Parathyroid adenoma (tissue), 2 donors: ENCODE data around the gene ARPIN.
"Not testable (repeated sequence)": the region's sequence is repeated elsewhere in the genome, so short reads cannot be mapped to it uniquely, and the experiment has no call there.

ENCODE experiments used
- H2AFZ ChIP-seq: fragments of 300-600 bp; sonication (generic); one replicate; pipeline ENCODE4 v1.7.0; 2017; ENCODE audit warnings: antibody characterized with exemption, mild to moderate bottlenecking
- H3K27ac ChIP-seq: fragments of 300-600 bp; sonication (generic); one replicate; pipeline ENCODE4 v1.7.0; 2017
- H3K27me3 ChIP-seq: fragments of 300-600 bp; sonication (generic); one replicate; pipeline ENCODE4 v1.7.0; 2017; ENCODE audit warnings: low read length; ENCODE audit not compliant: control insufficient read depth, insufficient read depth
- H3K36me3 ChIP-seq: fragments of 300-600 bp; sonication (generic); one replicate; pipeline ENCODE4 v1.7.0; 2017; ENCODE audit warnings: low read length; ENCODE audit not compliant: control insufficient read depth, insufficient read depth
- H3K4me1 ChIP-seq: fragments of 300-600 bp; sonication (generic); one replicate; pipeline ENCODE4 v1.7.0; 2017; ENCODE audit warnings: control low read depth
- H3K4me2 ChIP-seq: fragments of 300-600 bp; sonication (generic); one replicate; pipeline ENCODE4 v1.7.0; 2017; ENCODE audit warnings: low read length
- H3K4me3 ChIP-seq: fragments of 300-600 bp; sonication (generic); one replicate; pipeline ENCODE4 v1.7.0; 2017; ENCODE audit warnings: low read depth, low read length
- H3K79me2 ChIP-seq: fragments of 300-600 bp; sonication (generic); one replicate; pipeline ENCODE4 v1.7.0; 2017; ENCODE audit warnings: control low read depth
- H3K9ac ChIP-seq: fragments of 300-600 bp; sonication (generic); one replicate; pipeline ENCODE4 v1.7.0; 2017; ENCODE audit warnings: mild to moderate bottlenecking
- H3K9me3 ChIP-seq: fragments of 300-600 bp; sonication (generic); one replicate; pipeline ENCODE4 v1.7.0; 2017; ENCODE audit warnings: low read length; ENCODE audit not compliant: control insufficient read depth
- CTCF ChIP-seq: fragments of 300-600 bp; sonication (generic); IDR thresholded peaks from one replicate; pipeline ENCODE4 v1.7.0; 2017; ENCODE audit warnings: antibody characterized with exemption, mild to moderate bottlenecking
- donor health status: primary hyperparathyroidism.

ARPIN gene

DNA sequence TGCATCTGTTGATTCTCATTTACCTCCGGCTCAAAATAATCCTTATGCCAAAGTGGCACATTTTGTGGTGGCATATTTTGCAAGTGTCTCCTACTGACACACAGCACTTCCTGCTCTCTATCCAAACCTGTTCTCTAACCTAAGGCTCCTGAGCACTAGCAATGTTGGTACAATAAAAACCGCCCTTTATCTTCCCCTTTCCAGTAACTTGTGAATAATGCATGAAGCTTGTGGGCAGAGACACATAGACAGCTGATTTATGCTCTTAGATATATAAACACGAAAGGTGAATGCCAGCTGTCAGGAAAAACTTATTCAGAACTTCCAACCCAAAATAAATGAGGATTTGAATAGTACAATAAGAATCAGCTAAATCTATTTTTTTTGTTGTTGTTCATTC, 34.6 kb upstream of the ARPIN start:
- no peak overlapping the region for H3K27ac ChIP-seq
- H3K4me3 ChIP-seq = no peak overlapping the region
- no peak for TF ChIP-seq CTCF

DNA sequence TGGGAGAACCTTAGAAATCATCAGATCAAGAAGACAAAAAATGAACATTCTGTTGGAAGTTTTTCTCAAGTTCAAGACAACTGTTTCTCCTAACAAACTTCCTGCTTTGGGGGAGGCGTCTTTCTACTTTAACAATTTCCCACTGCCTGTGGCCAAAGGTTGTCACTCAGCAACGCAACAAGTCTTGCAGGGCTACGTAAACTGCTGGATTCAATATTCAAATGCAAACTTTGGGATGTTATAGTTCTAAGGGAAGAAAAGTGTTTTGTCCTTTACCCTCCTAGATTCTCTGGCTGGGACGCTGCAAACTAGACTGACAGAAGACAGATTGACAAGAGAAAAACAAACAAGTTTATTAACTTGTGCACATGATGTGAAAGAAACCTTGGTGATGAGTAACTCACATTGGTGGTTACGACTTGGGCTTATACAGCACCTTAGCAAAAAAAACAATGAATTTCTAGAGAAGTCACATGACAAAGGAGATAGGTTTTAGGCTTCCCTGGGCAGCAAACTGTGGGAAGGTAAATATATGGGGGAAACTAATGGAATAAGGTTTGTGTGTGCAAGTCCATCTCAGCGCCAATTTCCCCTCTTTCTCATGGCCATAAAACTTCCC, 34.0 kb upstream of the ARPIN start:
- H3K36me3 ChIP-seq = no peaks in the 10 kb centered on the region
- H3K9ac ChIP-seq = no peak overlapping the region
- no peak overlapping the region for H3K27ac ChIP-seq
- TF ChIP-seq CTCF = no peak
- no peaks in the 10 kb centered on the region for H3K4me1 ChIP-seq
- no peaks in the 10 kb centered on the region for H3K9me3 ChIP-seq
- no peaks in the 10 kb centered on the region for H3K79me2 ChIP-seq
- H3K27me3 ChIP-seq = no peaks in the 10 kb centered on the region
- no peak overlapping the region for H3K4me3 ChIP-seq
- no peak overlapping the region for H3K4me2 ChIP-seq
- H2AFZ ChIP-seq = no peak overlapping the region

More for the DNA sequence above, 34.6 kb upstream of the ARPIN start:
- Histone ChIP-seq H3K4me2 (no peak overlapping the region), H3K27me3 (no peaks in the 10 kb centered on the region), H3K79me2 (no peaks in the 10 kb centered on the region), H3K9ac (no peak overlapping the region), H3K4me1 (no peaks in the 10 kb centered on the region), H2AFZ (no peak overlapping the region), H3K36me3 (no peaks in the 10 kb centered on the region), H3K9me3 (no peaks in the 10 kb centered on the region)

GRCh38 chr15:89943721-89944120, 31.0 kb upstream of the ARPIN start:
- H3K27ac ChIP-seq, H3K36me3 ChIP-seq, H3K27me3 ChIP-seq, H3K79me2 ChIP-seq, H3K9ac ChIP-seq, H3K4me2 ChIP-seq, H3K4me1 ChIP-seq, H3K4me3 ChIP-seq, H2AFZ ChIP-seq, H3K9me3 ChIP-seq: not testable (repeated sequence)

- Histone ChIP-seq H3K4me3 (no peak overlapping the region), H3K4me2 (no peak overlapping the region), H3K27ac (no peak overlapping the region), H3K79me2 (no peaks in the 10 kb centered on the region), H3K36me3 (no peaks in the 10 kb centered on the region), H3K9me3 (no peaks in the 10 kb centered on the region), H3K4me1 (no peaks in the 10 kb centered on the region), H2AFZ (no peak overlapping the region), H3K27me3 (no peaks in the 10 kb centered on the region), H3K9ac (no peak overlapping the region)
- TF ChIP-seq CTCF = no peak
Observed at GRCh38 chr15:89939910-89940309, 27.2 kb upstream of the ARPIN start.

DNA sequence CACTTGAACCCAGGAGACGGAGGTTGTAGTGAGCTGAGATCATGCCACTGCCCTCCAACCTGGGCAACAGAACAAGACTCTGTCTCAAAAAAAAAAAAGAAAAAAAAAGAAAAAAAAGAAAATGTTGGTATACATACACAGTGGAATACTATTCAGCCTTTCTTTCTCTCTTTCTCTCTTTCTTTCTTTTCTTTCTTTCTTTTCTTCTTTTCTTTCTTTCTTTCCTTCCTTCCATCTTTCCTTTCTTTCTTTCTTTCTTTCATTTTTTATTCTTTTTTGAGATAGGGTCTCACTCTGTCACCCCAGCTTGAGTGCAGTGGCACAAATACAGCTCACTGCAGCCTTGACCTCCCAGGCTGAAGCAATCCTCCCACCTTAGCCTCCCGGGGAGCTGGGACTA, 26.6 kb upstream of the ARPIN start:
- not testable (repeated sequence) for H3K79me2 ChIP-seq, H3K36me3 ChIP-seq, H3K4me2 ChIP-seq, H3K27ac ChIP-seq, H3K9ac ChIP-seq, H2AFZ ChIP-seq, H3K4me1 ChIP-seq, H3K9me3 ChIP-seq, H3K27me3 ChIP-seq, H3K4me3 ChIP-seq
